Measurements from ENCODE around the gene TMEM30A. TPM values are rescaled to one million over a fixed set of nuclear protein-coding genes. Genes with fewer than 3 reads are reported as not detected.
A peak's percentile ranks its signal among the peaks of the same experiment; 100 is the strongest.

The TMEM30A gene
- total RNA-seq, 1 donor from 2014 or later, result 118 TPM

DNA sequence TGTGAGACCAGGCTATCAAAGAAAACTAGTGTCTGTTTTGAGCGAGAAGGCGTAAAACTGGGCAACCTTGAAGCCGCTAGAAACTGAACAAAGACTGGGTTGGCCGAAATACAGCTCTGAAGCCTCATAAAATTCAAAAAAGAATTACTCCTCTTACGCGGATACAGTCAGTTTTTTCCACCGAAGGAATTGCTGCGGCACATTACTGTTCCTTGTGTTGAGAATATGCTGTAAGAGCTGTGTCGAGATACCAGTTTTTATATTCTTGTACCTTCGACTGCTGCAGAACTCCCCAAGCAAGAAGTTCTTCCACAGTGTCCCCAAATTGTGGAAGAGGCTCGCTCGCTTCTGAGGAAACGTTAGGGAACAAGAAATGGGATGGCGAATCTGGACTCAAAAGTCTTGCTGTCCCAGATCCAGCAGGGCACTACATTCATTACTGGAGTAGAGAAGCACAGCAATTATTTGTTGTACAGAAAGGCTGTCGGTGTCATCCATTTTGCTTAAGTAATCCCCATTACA is 40.5 kb downstream of the TMEM30A start:
- FAIRE-seq, result no peak
- Histone ChIP-seq H3K27me3 (ENCODE audit: control insufficient read depth, insufficient read depth, low read length) (no peaks in the 10 kb centered on the region), H3K4me3 (ENCODE audit: low read depth, low read length) (peak overlapping the region; percentile 56), H3K36me3 (ENCODE audit: control insufficient read depth, insufficient read depth, low read length) (peaks cover 5% of the 10 kb centered on the region)
- no peak for TF ChIP-seq CTCF (IDR thresholded peaks at IDR 0.05; ENCODE audit: insufficient read depth, low read length, severe bottlenecking)
- DNase-seq (ENCODE audit: low read depth), result peak; percentile 21

DNA sequence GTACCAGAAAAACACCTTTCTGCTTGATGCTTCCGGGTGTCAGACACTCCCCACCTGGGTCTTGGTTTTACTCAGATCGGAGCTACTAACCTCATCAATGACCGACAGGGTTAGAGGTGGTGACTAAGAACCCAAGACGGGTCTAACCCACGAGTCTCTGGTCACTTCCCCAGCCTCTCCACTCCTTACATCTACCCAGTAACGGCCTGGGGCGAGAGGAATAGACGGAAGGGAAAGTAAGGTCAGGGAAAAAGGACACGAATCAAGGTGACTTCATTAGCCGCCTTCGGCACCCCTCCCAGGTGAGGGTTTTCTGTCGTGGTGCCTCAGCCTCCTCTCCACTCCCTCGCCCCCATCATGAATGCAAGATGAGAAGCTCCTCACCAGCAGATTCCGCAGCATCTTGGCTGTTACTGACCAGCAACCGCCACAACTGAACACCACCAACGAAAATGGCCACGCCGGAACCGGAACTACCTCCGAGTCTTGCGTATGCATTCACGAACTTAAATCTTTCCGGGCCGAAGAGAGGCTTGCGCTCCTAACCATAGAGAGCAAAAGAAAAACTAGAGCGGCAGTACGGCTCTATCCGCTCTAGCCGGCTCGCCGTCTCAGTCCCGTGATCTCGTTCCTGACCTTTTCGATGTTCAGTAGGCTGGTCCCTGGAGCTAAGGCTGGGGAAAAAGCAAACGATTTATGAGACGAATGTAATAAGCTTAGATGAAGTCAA is 41.1 kb downstream of the TMEM30A start, which contains the start of gene COX7A2:
Gene COX7A2 (minus strand): TSS at position 469 of the 730 bp plus-strand sequence. CDS start 67 bp downstream, at position 402.
- H3K27me3 ChIP-seq (ENCODE audit: control insufficient read depth, insufficient read depth, low read length), result no peaks in the 10 kb centered on the region
- no peak for TF ChIP-seq CTCF (IDR thresholded peaks at IDR 0.05; ENCODE audit: insufficient read depth, low read length, severe bottlenecking)
- H3K4me3 ChIP-seq (ENCODE audit: low read depth, low read length), result peak within 1 kb of the TSS; percentile 56
- FAIRE-seq (peak; percentile 99), DNase-seq (ENCODE audit: low read depth) (peak; percentile 95)
- peaks cover 7% of the 10 kb centered on the region for H3K36me3 ChIP-seq (ENCODE audit: control insufficient read depth, insufficient read depth, low read length)

- Histone ChIP-seq H3K27me3 (ENCODE audit: control insufficient read depth, insufficient read depth, low read length) (no peaks in the 10 kb centered on the region), H3K36me3 (ENCODE audit: control insufficient read depth, insufficient read depth, low read length) (peaks cover 10% of the 10 kb centered on the region), H3K4me3 (ENCODE audit: low read depth, low read length) (no peak overlapping the region)
- DNase-seq (ENCODE audit: low read depth), result no peak
- FAIRE-seq, result no peak
- no peak for TF ChIP-seq CTCF (IDR thresholded peaks at IDR 0.05; ENCODE audit: insufficient read depth, low read length, severe bottlenecking)
Observed at GRCh38 chr6:75236630-75237029, 48.0 kb downstream of the TMEM30A start.

DNA sequence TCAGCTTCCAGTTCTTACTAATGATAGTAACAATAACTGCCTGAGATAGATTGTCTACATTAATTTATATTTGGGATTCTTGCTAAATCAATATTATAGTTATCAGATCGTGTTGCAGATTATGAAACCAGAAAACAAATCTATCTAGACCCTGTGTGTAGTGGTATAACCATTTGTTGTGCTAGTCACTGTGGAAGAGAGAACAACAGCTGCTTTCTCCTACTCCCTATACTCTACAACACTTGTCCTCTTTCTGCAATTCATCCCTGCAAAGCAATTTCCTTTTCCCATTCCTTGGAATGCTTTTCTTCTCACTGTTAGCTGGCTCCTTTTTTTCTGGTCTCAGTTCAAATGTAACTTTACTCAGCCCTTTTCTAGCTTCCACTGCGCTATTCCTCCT is 49.3 kb downstream of the TMEM30A start:
- FAIRE-seq, result no peak
- TF ChIP-seq CTCF (IDR thresholded peaks at IDR 0.05; ENCODE audit: insufficient read depth, low read length, severe bottlenecking), result no peak
- no peak for DNase-seq (ENCODE audit: low read depth)
- peaks cover 8% of the 10 kb centered on the region for H3K36me3 ChIP-seq (ENCODE audit: control insufficient read depth, insufficient read depth, low read length)
- no peak overlapping the region for H3K4me3 ChIP-seq (ENCODE audit: low read depth, low read length)
- no peaks in the 10 kb centered on the region for H3K27me3 ChIP-seq (ENCODE audit: control insufficient read depth, insufficient read depth, low read length)

DNA sequence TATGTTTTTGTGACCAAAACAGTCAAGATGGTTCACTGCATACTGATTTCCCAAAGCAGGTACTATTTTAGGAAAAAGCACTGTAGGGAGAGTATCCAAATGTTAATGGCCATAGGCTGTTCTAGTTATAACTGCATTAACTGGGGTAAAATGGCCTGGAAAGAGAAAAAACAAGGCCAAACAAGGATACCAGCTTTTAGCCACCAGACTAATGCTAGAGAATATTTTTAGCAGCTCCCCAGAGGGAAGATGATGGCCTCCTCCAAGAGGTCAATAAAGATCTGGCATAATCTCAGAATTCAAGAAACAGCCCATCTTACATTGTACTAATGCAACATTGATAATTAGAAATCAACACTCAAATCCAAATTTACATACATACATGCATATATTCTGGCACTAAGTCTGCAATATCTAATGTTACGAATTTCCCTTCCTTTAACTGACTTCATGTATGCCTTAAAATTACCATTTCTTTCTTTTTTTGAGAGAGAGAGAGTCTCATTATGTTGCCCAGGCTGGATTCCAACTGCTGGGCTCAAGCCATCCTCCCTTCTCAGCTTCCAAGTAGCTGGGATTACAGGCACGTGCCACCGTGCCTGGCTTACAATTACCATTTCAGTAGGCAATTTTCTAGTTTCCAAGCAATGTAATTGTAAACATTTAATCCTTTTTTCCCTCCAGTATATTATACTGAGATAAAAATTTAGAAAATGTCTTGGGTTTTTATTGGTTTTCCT is 50.3 kb downstream of the TMEM30A start:
- peak; percentile 28 for FAIRE-seq
- no peak for DNase-seq (ENCODE audit: low read depth)
- Histone ChIP-seq H3K27me3 (ENCODE audit: control insufficient read depth, insufficient read depth, low read length) (no peaks in the 10 kb centered on the region), H3K4me3 (ENCODE audit: low read depth, low read length) (no peak overlapping the region), H3K36me3 (ENCODE audit: control insufficient read depth, insufficient read depth, low read length) (peaks cover 6% of the 10 kb centered on the region)
- TF ChIP-seq CTCF (IDR thresholded peaks at IDR 0.05; ENCODE audit: insufficient read depth, low read length, severe bottlenecking), result no peak

Data from bronchial epithelial cell (primary cell).